Umbilical cord (tissue), 2 donors: ENCODE data around the gene XAF1. TPM values are rescaled to one million over a fixed set of nuclear protein-coding genes. Genes with fewer than 3 reads are reported as not detected.
"Not testable (repeated sequence)": the region's sequence is repeated elsewhere in the genome, so short reads cannot be mapped to it uniquely, and the experiment has no call there.

Source experiments
- DNase-seq: peaks from one replicate; pipeline ENCODE4 v3.0.0-alpha.2; 2015; ENCODE audit warnings: low spot score
- total RNA-seq: library from RNA; depleted of rRNA; stranded (reverse); fragments of >200 nt; gene quantifications from one replicate; pipeline ENCODE4 v1.2.3, GENCODE V29; 2014; ENCODE audit warnings: low replicate concordance; ENCODE audit not compliant: insufficient read depth

Gene XAF1
- total RNA-seq, 1 donor from 2014 or later, result 19.5 TPM

DNA sequence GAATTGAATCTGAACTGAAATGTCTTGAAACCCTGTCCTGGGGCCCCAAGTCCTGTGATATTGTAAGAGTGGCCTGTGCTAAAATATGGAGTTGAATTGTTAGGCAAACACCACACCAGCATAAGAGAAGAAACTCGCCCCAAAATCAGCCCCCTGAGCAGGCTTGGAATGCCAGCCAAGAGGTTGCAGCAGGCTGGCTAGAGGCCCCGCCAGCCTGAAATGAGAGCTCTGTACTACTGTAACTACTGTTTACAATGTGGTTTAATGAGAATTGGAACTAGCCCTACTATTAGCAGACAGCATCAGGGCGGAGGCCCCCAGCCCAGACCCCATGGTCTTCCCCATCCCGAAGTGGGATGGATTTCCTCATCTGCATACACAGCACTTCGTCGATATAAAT is 43.9 kb downstream of the XAF1 start:
- no peak for DNase-seq

- no peak for DNase-seq
These were observed 44.7 kb downstream of the XAF1 start for GRCh38 chr17:6800422-6801027.

GRCh38 chr17:6811510-6811909 is 55.7 kb downstream of the XAF1 start:
- DNase-seq, result no peak

- DNase-seq, result no peak
These were observed 56.4 kb downstream of the XAF1 start for GRCh38 chr17:6812295-6812694.

- no peak for DNase-seq
These were observed 59.9 kb downstream of the XAF1 start for GRCh38 chr17:6815775-6816174.

DNA sequence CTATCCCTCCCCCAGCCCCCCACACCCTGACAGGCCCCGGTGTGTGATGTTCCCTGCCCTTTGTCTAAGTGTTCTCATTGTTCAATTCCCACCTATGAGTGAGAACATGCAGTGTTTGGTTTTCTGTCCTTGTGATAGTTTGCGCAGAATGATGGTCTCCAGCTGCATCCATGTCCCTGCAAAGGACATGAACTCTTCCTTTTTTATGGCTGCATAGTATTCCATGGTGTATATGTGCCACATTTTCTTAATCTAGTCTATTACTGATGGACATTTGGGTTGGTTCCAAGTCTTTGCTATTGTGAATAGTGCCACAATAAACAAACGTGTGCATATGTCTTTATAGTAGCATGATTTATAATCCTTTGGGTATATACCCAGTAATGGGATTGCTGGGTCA is 60.5 kb downstream of the XAF1 start:
- DNase-seq, result not testable (repeated sequence)

DNA sequence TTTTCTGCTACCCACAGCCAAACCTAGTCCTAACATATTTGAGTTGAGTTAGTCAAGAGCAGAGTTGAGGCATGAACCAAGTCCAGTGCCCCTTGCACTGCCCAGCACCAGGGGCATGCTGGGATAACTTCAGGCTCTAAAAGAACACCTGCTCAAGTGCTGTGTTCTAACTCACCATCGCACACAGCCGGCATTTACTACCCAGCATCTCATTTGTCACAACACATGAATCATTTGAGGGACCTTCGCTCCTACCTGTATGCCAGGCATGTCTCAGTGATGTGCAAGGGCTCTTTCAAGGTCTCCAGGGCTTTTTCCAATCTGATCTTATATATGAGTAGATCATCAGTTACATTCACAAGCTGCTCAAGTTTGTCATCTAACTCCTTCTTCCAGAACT is 63.1 kb downstream of the XAF1 start:
- DNase-seq, result no peak

GRCh38 chr17:6823011-6823442 is 67.2 kb downstream of the XAF1 start:
- no peak for DNase-seq

Other genes with a start within 250 kb of the XAF1 start
- 4.8 TPM for gene PITPNM3, start 199.5 kb upstream of the XAF1 start, total RNA-seq
- 9.4 TPM for gene KIAA0753, start 115.3 kb upstream of the XAF1 start, total RNA-seq
- 20.7 TPM for gene TXNDC17, start 115.0 kb upstream of the XAF1 start, total RNA-seq
- 3.1 TPM for gene MED31, start 104.4 kb upstream of the XAF1 start, total RNA-seq
- 3.1 TPM for gene C17orf100, start 104.3 kb upstream of the XAF1 start, total RNA-seq
- gene SLC13A5, start 42.7 kb upstream of the XAF1 start, total RNA-seq, result 0.48 TPM
- gene FBXO39, start 20.2 kb downstream of the XAF1 start, total RNA-seq, result 5.5 TPM
- gene TEKT1, start 75.7 kb downstream of the XAF1 start, total RNA-seq, result 0.72 TPM
- not detected for gene ALOX12, start 240.0 kb downstream of the XAF1 start, total RNA-seq